Stomach (tissue), 4 donors: ENCODE measurements around the gene PMVK.

ENCODE experiments used
- CTCF ChIP-seq, 7 experiments: fragments of 450-650 bp in 4 of 7; fragments of 200-600 bp in 3 of 7; sonication (generic) in 3 of 7; IDR thresholded peaks; one replicate each; pipeline ENCODE4 v1.5.1; 2016 to 2019; ENCODE audit warnings: antibody characterized with exemption in 7 of 7, control low read depth in 2 of 7, mild to moderate bottlenecking in 1 of 7
- EP300 ChIP-seq: sonication (generic); formaldehyde crosslinking; IDR thresholded peaks from one replicate; pipeline ENCODE4 v1.6.1; 2017; ENCODE audit warnings: antibody characterized with exemption
- POLR2A ChIP-seq, 4 donors: fragments of 450-650 bp; IDR thresholded peaks; one replicate each; pipeline ENCODE4 v1.6.1; 2016; ENCODE audit warnings: antibody characterized with exemption in 4 of 4, control low read depth in 2 of 4, mild to moderate bottlenecking in 1 of 4, moderate library complexity in 1 of 4
- POLR2AphosphoS5 ChIP-seq, 3 donors: sonication (generic); formaldehyde crosslinking; IDR thresholded peaks; one replicate each; pipeline ENCODE4 v1.6.1; 2016; ENCODE audit warnings: antibody characterized with exemption in 3 of 3

- TF ChIP-seq CTCF (IDR thresholded peaks at IDR 0.05) = no peak
- TF ChIP-seq POLR2A (IDR thresholded peaks at IDR 0.05) = no peak
- TF ChIP-seq POLR2AphosphoS5 (IDR thresholded peaks at IDR 0.05) = no peak
- no peak for TF ChIP-seq EP300
These were observed 23.2 kb downstream of the PMVK start for GRCh38 chr1:154913273-154913672.
